OCI-LY1 (cell line): ENCODE results near the gene LRRC25.
"Not testable (repeated sequence)": the region's sequence is repeated elsewhere in the genome, so short reads cannot be mapped to it uniquely, and the experiment has no call there.

Experiments
- H2AFZ ChIP-seq: fragments of 200-600 bp; sonication (generic), shearing (Covaris generic); 2 replicates; pipeline ENCODE4 v1.6.0; 2014; ENCODE audit warnings: antibody characterized with exemption, mild to moderate bottlenecking, low read length
- H3F3A ChIP-seq: fragments of 200-600 bp; sonication (generic), shearing (Covaris generic); 2 replicates; pipeline ENCODE4 v1.6.0; 2014; ENCODE audit warnings: mild to moderate bottlenecking, antibody characterized with exemption, low read length, moderate library complexity; ENCODE audit not compliant: insufficient read depth
- H3K27ac ChIP-seq: fragments of 200-600 bp; sonication (generic); 2 replicates; pipeline ENCODE4 v1.5.1; 2014; ENCODE audit warnings: low read length, mixed run types, mild to moderate bottlenecking, low read depth; ENCODE audit not compliant: poor library complexity, severe bottlenecking
- H3K27me3 ChIP-seq: fragments of 200-600 bp; sonication (generic); 2 replicates; pipeline ENCODE4 v1.6.0; 2014; ENCODE audit warnings: antibody characterized with exemption, mild to moderate bottlenecking, low read length, moderate library complexity; ENCODE audit not compliant: insufficient read depth
- H3K36me3 ChIP-seq: fragments of 200-600 bp; sonication (generic); 2 replicates; pipeline ENCODE4 v1.6.1; 2014; ENCODE audit warnings: mild to moderate bottlenecking, antibody characterized with exemption, low read length, moderate library complexity, mixed read lengths; ENCODE audit not compliant: insufficient read depth
- H3K4me1 ChIP-seq: fragments of 200-600 bp; sonication (generic); 2 replicates; pipeline ENCODE4 v1.5.1; 2014; ENCODE audit warnings: mild to moderate bottlenecking, low read length, moderate library complexity; ENCODE audit not compliant: insufficient read depth, severe bottlenecking
- H3K4me2 ChIP-seq: fragments of 200-600 bp; sonication (generic), shearing (Covaris generic); 2 replicates; pipeline ENCODE4 v1.6.1; 2014; ENCODE audit warnings: low read length
- H3K4me3 ChIP-seq: fragments of 200-600 bp; sonication (generic); 2 replicates; pipeline ENCODE4 v1.5.1; 2014; ENCODE audit warnings: low read length, low read depth, mild to moderate bottlenecking, mixed read lengths; ENCODE audit not compliant: poor library complexity, severe bottlenecking
- H3K79me2 ChIP-seq: fragments of 200-600 bp; shearing (Covaris generic); 2 replicates; pipeline ENCODE4 v1.6.1; 2016; ENCODE audit warnings: mixed run types, low read length, mixed read lengths; ENCODE audit not compliant: insufficient read depth
- H3K9ac ChIP-seq: fragments of 200-600 bp; sonication (generic), shearing (Covaris generic); 2 replicates; pipeline ENCODE4 v1.6.1; 2014; ENCODE audit warnings: mild to moderate bottlenecking, low read length, mixed read lengths
- H3K9me2 ChIP-seq: fragments of 200-600 bp; sonication (generic), shearing (Covaris generic); 2 replicates; pipeline ENCODE4 v1.6.1; 2014; ENCODE audit warnings: low read depth, mild to moderate bottlenecking, low read length, mixed read lengths
- H3K9me3 ChIP-seq: fragments of 200-600 bp; shearing (Covaris generic); 2 replicates; pipeline ENCODE4 v1.6.1; 2014; ENCODE audit warnings: low read length, mixed read lengths
- H4K20me1 ChIP-seq: fragments of 200-600 bp; sonication (generic), shearing (Covaris generic); 2 replicates; pipeline ENCODE4 v1.6.0; 2016; ENCODE audit warnings: mild to moderate bottlenecking, low read length; ENCODE audit not compliant: insufficient read depth
- CTCF ChIP-seq: fragments of 200-600 bp; sonication (generic), shearing (Covaris generic); IDR thresholded peaks from 2 replicates; pipeline ENCODE4 v1.5.1; 2017; ENCODE audit warnings: mild to moderate bottlenecking, antibody characterized with exemption, low read length, moderate library complexity, mixed read lengths
- EZH2 ChIP-seq: fragments of 200-600 bp; sonication (generic), shearing (Covaris generic); IDR thresholded peaks from 2 replicates; pipeline ENCODE4 v1.8.0; 2017; ENCODE audit warnings: borderline replicate concordance, mixed run types, mild to moderate bottlenecking, antibody characterized with exemption, low read length, moderate library complexity, mixed read lengths

Gene LRRC25

GRCh38 chr19:18362934-18363542, 34.4 kb downstream of the LRRC25 start:
- Histone ChIP-seq H3K9me2 (no peaks in the 10 kb centered on the region), H3K27ac (no peak overlapping the region), H3K4me1 (peaks cover 7% of the 10 kb centered on the region), H3K4me2 (no peak overlapping the region), H3F3A (no peaks in the 10 kb centered on the region), H3K79me2 (no peaks in the 10 kb centered on the region), H2AFZ (no peak overlapping the region), H3K27me3 (no peaks in the 10 kb centered on the region), H4K20me1 (no peaks in the 10 kb centered on the region), H3K9me3 (no peaks in the 10 kb centered on the region), H3K9ac (no peak overlapping the region), H3K36me3 (0 out of 2 replicates have a peak, but pooled peaks cover 3% of the 10 kb centered on the region), H3K4me3 (no peak overlapping the region)
- no peak for TF ChIP-seq CTCF
- no peak for TF ChIP-seq EZH2

DNA sequence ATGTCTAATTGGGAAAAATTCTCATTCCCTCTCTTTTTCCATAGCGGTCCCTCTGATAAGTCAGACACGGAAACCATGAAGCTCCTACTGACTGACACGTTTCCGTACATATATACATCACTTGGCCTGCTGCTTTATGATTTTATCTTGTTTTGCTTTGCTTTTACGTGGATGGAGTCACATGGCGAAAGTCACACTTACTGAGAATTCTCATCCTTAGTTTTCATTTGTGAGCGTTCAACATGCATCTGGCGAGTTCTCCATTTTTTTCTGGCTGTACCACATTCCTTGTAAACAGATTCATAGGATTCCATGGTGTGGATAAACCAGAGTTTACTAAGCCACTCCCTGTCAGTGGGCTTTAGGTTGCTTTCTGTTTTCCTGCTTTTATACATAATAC, 35.8 kb downstream of the LRRC25 start:
- Histone ChIP-seq H3K4me3 (no peak overlapping the region), H3K27me3 (no peaks in the 10 kb centered on the region), H3K36me3 (peaks cover 16% of the 10 kb centered on the region), H3K79me2 (no peaks in the 10 kb centered on the region), H3K4me2 (no peak overlapping the region), H3K4me1 (peaks cover 7% of the 10 kb centered on the region), H2AFZ (no peak overlapping the region), H4K20me1 (no peaks in the 10 kb centered on the region), H3K9me3 (no peaks in the 10 kb centered on the region), H3K27ac (no peak overlapping the region), H3F3A (no peaks in the 10 kb centered on the region), H3K9ac (no peak overlapping the region), H3K9me2 (no peaks in the 10 kb centered on the region)
- TF ChIP-seq CTCF = no peak
- no peak for TF ChIP-seq EZH2

GRCh38 chr19:18357041-18357440, 40.4 kb downstream of the LRRC25 start:
- no peaks in the 10 kb centered on the region for H3K9me2 ChIP-seq
- H3K4me3 ChIP-seq = no peak overlapping the region
- H3F3A ChIP-seq = no peaks in the 10 kb centered on the region
- no peaks in the 10 kb centered on the region for H3K4me1 ChIP-seq
- no peaks in the 10 kb centered on the region for H4K20me1 ChIP-seq
- H3K4me2 ChIP-seq = no peak overlapping the region
- no peak for TF ChIP-seq EZH2
- no peak for TF ChIP-seq CTCF
- no peak overlapping the region for H3K27ac ChIP-seq
- no peaks in the 10 kb centered on the region for H3K27me3 ChIP-seq
- no peak overlapping the region for H2AFZ ChIP-seq
- H3K9me3 ChIP-seq = no peaks in the 10 kb centered on the region
- peaks cover 16% of the 10 kb centered on the region for H3K36me3 ChIP-seq
- H3K79me2 ChIP-seq = no peaks in the 10 kb centered on the region
- H3K9ac ChIP-seq = no peak overlapping the region

- H3K36me3 ChIP-seq = peaks cover 17% of the 10 kb centered on the region
- H3F3A ChIP-seq, H3K4me2 ChIP-seq, H3K27me3 ChIP-seq, H2AFZ ChIP-seq, H3K27ac ChIP-seq, H3K4me1 ChIP-seq, H3K9ac ChIP-seq, H3K79me2 ChIP-seq, H4K20me1 ChIP-seq, H3K4me3 ChIP-seq, H3K9me3 ChIP-seq, H3K9me2 ChIP-seq: not testable (repeated sequence)
Measured at GRCh38 chr19:18354743-18355142, 42.7 kb downstream of the LRRC25 start.
